Fibroblast of upper back skin (primary cell): ENCODE measurements around the gene ST13.
"Not testable (repeated sequence)": the region's sequence is repeated elsewhere in the genome, so short reads cannot be mapped to it uniquely, and the experiment has no call there.

Source experiments
- DNase-seq: peaks from one replicate; pipeline ENCODE4 v3.0.0-alpha.2; 2013

The ST13 gene

DNA sequence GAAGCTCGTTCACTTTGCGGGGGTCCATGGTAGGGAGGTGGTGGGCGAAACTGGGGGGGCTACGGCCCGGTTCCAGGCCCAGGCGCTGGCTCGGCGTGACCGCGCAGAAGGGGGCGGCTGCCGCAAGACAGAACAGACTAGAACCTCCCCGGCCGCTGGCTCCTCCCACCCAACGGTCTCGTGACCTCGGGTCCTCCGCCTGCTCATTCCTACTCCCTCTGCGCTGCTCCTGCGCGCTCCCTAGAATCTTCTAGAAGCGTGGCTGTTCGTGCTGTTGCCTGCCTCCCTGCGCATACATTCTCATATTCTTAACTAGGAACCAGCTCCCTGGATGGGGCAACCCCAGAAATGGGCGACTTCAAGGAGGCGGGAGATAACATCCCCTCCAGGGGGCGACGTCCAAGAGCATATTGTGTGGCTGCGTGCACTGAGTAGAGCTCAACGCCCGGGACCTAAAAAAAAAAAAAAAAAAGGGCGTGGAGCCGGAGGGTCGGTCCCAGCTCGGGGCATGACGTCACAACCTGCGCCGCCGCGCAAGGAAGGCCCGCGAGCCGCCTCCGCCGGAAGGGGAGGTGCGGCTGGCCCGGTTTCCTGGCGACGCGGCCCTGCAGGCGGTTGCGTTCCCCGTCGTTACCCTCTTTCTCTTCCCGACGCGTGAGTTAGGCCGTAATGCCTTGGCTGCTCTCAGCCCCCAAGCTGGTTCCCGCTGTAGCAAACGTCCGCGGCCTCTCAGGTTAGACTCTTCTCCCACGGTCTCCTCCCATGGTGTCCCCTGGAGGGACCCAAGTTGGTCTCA is at the start of gene ST13, which contains the start of gene XPNPEP3:
Gene ST13 (minus strand): TSS at position 127 of the 796 bp plus-strand sequence. CDS start 99 bp downstream, at position 28.
Gene XPNPEP3 (plus strand): TSS at position 636 of the 796 bp plus-strand sequence. CDS start 34 bp downstream, at position 670.
- peak; percentile 97 for DNase-seq

DNA sequence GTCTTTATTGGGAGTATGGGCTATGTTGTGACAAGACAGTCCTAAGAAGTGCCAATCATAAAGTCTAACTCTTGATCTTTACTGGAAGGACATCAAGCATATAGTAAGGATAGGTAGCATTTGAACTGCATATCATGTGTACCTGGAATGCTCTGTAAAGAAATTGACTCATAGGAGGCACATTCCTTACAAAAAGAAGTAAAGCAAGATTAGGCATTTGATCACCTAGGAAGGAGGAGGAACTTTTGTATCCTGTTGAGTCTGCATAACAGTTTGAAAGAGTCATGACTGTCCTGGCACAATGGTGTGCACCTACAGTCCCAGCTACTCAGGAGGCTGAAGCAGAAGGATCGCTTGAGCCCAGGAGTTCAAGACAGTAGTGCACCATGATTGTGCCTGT is 47.7 kb upstream of the ST13 start:
- no peak for DNase-seq

DNA sequence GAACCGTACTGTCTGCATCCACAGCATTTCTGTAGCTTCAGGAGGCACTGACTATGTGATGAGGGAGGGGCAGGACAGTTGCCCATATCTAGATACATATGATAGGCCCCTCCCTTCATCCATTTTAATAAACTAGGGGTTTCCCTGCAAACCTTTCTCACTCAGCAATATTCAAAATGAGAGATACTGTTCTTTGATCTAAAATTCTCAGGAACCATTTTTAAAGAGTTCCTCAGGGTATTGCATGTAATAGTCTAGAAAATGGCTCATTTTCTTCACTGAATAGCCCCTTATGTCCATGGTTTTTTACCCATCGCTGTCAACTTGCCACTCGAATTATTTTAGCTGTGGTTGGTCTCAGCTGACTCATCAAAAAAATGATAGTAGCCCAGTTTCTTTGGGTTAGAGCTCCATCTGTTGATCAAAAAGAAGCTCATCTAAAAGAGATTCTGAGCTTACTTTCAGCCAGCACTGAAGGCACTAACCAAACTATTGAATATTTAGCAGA is 42.5 kb upstream of the ST13 start:
- peak; percentile 75 for DNase-seq

DNA sequence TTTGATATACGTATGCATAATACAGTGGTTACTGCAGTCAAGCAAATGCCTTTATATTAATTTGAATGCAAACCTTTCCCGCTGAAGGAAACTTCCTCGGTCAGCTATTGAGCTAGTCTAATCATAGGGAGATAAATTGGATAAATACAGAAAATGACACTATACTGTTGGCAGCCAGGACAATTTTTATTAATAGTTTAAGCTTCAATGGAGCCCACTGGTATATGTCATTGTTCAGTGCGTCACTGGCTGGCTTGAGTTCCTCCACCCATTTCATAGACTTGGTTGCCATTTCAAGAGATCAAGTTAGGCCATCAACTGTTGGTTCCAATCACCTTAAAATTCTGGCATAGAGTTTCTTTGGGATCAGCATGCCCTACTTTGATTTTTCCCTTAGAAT is 38.0 kb upstream of the ST13 start:
- no peak for DNase-seq

DNA sequence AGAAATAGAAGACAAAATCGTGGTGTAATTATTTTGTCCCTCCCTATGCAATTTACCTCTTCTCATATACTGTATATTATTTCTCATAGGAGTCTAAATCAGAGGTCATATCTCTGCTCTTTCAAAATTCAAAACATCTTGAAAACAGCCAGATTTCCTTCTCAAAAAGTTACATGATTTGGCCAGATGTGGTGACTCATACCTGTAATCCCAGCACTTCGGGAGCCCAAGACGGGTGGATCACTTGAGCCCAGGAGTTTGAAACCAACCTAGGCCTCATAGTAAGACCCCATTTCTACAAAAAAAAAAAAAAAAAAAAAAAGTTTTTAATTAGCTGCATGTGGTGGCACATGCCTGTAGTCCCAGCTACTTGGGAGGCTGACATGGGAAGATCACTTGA is 34.4 kb upstream of the ST13 start:
- DNase-seq = peak; percentile 30

DNA sequence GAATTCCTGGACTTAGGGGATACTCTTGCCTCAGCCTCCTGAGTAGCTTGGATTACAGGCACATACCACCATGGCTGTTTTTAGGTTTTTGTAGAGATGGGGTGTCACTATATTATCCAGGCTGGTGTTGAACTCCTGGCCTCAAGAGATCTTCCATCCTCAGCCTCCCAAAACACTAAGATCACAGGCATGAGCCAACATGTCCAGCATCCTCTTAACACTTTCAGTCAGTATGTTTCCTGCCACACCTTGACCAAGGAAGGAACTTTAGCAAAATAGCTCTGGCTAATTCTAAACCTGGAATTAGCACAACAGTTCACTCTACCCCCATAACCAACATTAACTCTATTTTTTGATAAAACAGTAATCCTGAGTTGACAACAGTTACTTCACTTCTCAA is 32.7 kb upstream of the ST13 start:
- DNase-seq = no peak

DNA sequence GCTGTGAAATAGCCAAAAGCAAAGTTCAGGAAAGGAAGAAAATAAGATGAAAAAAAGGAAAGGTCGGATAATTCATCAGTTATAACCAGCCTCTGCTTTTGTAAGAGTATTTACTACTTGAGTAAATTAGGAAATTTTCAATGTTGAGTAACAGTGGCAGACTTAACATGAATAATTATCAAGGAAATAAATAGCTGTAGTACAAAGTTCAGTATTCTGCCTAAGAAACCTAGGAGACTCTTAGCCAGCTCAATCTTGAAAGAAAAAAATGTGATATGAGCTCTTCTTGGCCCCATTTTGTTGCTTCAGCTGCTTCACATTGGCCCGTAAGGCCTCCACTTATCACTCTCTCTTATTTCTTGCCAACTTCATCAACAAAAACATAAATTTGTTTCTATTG is 22.5 kb upstream of the ST13 start:
- no peak for DNase-seq

DNA sequence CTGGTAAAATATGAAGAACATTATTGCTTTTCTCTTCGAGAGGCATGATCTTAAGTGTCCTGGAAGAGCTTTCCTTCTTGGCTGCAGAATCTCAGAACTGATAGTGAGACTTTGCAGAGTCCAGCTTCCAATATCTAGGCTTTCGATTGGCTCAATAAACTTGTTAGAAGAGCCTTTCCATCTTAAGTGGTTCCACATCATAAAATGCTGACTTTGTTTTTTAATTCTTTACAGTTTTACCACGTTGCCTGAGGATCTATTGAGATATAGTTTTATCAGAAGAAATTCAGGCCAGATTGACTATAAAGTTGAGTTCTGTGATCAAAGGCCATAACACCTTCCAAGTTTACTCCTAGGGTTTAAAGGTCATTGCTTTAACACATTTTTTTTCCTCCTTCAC is 21.0 kb upstream of the ST13 start:
- no peak for DNase-seq

DNA sequence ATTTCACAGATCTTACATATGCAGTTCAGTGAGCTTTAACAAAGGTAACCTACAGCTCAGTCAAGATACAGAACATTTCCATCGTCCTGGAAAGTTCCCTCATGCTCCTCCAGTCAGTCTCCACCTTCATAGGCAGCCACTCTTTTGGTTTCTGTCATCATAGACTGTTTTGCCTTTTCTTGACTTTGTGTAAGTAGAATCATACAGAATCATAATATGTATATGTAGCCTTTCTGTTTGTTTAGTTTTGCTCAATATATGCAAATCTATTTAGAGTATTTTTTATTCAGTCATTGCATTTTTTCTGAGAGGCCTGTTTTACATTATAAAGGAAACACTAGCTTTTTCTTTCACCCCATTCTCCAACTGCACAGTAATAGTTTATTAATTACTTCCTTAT is 20.5 kb upstream of the ST13 start:
- DNase-seq = no peak

DNA sequence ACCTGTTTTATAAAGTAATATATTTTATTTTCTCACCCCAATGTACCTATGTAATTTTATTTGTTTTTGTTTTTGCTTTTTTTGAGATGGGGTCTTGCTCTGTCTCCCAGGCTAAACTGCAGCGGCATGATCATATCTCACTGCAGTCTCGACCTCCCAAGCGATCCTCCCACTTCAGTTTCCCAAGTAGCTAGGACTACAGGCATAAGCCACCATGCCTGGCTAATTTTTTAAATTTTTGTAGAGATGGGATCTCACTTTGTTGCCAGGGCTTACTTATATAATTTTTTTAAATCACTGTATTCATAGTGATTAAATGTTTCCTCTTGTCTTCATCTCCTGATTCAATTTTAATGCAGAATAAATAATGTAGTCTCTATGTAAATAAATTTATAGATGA is 18.7 kb upstream of the ST13 start:
- DNase-seq = no peak

DNA sequence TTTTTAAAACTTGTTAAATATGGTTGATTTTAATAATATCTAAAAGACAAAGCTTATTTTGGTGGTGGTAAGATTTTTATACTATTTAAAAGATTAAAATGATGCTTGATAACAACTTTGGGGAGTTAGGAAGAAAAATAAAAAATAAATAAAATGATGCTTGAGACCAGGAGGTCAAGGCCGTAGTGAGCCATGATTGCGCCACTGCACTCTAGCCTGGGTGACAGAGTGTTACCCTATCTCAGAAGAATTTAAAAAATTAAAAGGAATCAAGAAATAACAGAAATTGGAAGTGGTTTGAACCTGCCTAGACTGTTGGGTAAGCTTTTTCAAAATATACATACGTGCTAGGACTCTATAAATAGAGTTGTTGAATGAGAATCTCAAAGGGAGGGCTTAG is 17.6 kb upstream of the ST13 start:
- DNase-seq = no peak

DNA sequence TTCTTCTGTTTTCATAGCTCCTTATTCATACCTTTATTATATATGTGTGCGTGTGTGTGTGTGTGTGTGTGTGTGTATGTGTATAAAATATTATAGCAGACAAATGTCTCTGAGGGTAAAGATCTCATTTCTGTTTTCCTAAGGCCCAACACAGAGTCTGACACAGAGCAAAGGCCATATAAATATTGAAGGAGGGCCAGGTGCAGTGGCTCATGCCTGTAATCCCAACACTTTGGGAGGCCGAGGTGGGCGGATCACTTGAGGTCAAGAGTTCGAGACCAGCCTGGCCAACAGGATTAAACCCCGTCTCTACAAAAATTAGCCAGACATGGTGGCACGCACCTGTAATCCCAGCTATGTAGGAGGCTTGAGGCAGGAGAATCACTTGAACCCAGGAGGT is 11.9 kb upstream of the ST13 start:
- DNase-seq = not testable (repeated sequence)

DNA sequence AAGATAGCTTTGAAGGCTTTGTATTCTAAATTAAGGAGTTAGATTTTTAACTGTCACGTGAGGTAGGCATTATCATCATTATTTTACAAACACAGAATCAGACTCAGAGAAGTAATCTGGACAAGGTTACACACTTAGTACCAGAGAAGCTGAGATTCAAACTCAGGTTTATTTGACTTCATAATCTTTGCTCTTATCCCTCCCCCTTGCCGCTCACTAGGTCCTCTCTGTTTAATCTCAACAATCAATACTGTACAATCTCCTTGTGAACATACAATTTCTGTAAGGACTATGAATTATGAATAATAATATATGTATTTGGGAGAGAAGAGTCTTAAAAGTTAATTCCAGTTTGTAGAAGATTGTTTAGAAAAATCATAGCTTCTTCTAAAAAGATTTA is 10.7 kb upstream of the ST13 start:
- DNase-seq = no peak

DNA sequence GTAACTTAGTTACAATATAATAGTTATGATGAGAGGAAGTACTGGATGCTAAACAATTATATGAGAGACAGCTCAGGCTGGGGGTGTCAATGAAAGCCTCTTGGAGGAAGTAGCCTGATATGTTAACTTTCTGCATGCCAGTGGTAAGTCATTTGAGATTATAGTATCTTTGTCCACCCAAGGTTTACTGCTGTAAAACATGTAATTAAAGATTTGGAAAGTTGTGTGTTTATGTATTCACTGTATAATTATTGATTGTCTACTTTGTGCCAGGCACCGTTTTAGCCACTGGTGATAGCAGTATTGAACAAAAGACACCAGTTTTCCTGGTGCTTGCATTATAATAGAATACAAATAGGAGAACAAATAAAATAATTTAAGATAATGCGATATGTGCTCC is 6.1 kb upstream of the ST13 start:
- DNase-seq = no peak

DNA sequence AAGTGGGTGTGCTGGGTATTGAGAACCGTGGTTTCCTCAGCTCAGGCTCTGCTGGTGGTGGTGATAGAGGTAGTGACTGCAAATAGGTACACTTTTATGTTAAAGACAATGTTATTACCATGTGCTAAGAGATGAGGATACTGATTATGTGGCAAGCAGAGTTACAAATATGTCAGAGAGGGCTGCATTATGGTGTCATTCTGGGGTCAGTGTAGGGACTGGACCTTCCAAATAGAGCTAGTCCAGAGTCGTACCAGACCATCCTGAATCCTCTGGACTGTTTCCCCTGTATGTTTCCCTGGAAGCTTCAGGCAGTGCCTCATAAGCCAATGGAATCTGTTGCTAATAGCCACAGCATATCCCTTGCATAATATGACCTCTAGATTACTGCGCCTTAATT is 5.6 kb upstream of the ST13 start, which contains the start of gene DNAJB7:
Gene DNAJB7 (minus strand): TSS at position 101 of the 400 bp plus-strand sequence. CDS start 119 bp downstream, outside the sequence.
- no peak for DNase-seq

DNA sequence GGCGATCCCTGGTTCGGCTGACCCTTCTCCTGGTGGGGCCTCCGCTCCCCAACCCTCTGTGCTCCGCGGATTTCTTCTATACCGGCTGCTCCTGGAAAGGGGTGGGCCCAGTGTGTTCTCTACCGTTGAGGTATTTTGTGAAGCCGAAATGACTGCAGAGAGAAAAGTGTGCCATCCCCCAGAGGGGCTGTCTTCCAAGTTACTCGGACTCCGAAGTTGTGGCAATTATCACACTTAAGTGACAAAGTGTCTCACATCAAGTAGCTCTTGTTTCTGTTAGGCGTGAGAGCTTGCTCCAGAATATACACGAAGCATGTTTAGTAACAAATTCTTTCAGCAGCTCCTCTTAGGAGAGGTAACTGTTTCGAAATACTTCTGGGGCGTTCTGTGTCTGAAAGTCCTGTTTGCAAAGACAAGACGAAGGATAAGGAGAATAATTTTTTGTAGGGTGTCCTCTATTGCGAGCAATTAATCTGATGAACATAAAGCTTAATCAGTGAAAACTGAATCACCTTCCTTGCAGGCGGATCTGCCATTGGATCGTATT is 943 bp upstream of the ST13 start:
- DNase-seq = no peak

DNA sequence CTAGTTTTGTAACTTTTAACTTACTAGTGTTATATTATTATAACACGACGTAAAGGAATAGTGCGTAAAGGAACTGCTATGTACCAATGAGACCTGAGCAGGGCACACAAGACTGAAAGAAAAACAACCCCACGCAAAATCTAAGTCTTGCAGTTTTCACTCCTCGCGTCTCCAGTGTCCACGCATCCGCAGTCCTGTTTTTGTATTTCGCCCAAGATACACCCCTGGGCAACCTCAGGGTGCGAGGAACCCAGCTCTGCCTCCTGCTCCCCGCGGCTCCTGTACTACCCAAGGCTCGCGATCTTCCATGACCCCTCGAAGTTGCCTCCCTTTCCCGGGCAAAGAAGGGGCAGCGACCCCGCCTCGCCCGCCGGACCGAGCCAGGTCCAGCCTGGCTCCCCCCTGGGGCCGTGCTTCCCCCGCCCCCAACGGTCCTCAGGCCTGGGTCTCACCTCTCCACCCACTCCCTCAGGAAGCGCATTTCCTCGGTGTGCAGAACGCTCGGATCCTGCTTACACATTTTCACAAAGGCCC is 393 bp downstream of the ST13 start:
- DNase-seq = no peak

DNA sequence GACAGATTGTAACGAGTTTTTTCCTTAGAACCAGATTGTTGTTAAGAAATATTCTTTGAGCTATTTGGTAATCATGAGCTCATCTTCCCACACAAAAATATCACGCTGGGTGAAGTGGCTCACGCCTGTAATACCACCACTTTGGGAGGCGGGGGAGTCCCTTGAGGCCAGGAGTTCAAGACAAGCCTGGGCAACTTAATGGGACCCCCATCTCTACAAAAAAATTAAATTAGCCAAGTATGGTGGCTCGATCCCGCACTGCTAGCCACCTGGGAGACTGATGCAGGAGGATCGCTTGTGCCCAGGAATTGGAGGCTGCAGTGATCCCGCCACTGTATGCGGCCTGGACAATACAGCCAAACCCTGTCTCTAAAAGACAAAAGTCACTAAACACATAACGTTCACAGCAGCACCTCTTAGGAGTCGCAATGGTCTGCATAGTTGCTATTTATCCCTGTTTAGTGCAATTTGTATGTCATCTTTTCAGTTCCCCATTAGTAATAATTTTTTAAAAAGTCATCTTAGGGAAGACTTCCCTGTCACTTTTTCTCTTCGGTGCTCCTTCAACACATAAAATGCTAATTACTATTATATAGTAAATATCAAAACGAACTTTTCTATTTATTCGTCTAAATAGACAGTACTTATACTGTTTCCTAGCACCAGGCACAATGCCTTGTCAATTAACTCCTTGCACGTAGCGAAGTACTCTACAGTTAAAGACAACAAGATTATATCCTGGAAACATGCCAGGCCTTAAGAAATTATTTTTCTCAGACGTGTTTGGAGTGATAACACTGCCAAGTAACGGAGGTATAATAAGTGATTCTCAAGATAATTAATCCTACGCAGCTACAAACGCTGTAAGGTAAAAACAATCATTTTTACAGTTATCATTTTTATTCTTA is 1.1 kb downstream of the ST13 start:
- DNase-seq = no peak

DNA sequence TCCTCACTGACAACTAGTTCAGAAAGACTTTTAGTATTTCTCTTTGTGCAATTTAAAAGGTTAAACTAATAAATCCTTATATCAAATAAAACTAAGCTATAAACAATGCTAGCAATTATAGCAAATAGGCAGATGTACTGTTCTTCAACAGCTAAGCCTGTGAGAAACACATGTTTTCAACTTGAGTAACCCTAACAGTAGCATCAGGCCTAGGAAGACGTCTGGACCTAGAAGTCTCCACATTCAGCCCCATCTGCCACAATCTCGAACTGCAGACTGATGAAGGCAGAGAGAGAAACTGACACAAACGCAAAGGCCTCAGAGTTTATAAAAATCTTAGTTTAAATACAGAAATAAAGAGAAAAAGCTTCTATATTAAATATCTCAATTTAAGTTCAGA is 2.5 kb downstream of the ST13 start:
- DNase-seq = peak; percentile 9

DNA sequence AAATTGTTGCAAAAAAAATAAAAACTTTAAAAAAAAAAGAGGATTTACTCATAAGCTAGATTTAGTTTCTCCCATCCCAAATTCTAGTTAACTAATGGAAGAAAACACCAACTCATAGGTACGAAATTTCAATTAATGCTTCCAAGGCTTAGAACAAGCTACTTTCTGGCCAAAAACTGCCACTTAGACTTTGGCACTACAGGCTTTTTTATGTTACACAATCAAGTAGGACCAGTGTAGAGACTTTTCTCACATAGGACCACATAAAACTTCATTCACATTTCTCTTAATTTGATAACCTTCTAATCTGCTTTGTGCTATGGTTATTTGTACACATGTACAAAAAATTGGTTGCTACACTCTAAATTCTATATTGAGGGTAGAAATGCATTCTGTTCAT is 3.1 kb downstream of the ST13 start:
- DNase-seq = no peak

DNA sequence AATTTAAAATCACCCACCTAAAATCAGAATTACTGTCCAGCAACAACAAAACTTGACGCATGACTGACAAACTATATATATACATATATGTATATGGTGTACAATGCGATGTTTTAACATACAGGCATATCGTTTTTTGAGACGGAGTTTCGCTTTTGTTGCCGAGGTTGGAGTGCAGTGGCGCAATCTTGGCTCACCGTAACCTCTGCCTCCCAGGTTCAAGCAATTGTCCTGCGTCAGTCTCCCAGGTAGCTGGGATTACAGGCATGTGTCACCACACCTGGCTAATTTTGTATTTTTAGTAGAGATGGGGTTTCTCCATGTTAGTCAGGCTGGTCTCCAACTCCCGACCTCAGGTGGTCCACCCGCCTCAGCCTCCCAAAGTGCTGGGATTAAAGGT is 10.6 kb downstream of the ST13 start:
- DNase-seq = not testable (repeated sequence)

DNA sequence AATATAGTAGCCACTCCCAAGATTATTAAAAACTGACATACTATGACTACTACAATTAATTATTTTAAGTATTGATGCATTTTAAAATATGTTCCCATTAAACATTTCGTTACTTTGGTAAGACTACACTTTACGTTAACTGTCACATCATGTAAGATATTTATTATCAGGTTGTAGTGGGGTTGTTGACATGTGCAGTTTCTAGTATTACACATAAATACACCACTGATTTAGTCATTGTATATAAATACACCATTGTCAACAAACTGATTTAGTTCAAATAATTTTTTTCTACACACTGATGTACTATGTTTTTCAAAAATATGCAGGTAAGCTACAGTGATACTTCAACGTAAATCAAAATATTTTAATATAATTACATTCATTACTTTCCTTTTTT is 11.5 kb downstream of the ST13 start:
- no peak for DNase-seq

DNA sequence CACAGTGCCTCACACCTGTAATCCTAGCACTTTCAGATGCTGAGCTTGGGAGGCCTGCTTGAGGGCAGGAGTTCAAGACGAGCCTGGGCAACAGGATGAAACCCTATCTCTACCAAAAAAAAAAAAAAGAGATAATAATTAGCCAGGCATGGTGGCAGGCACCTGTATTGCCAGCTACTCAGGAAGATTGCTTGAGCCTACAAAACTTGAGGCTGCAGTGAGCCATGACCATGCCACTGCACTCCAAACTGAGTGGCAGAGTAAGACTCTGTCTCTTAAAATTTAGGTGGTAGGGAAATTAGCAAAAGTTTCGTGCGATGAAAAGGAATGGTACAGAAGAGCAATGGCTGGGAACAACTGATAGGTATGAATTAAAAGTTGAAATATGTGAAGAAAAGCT is 18.0 kb downstream of the ST13 start:
- DNase-seq = no peak
